Measurements from ENCODE around the gene ADCK1. TPM values are rescaled to one million over a fixed set of nuclear protein-coding genes. Genes with fewer than 3 reads are reported as not detected.

The ADCK1 gene
- total RNA-seq, 1 donor from 2014 or later, result 6.2 TPM

DNA sequence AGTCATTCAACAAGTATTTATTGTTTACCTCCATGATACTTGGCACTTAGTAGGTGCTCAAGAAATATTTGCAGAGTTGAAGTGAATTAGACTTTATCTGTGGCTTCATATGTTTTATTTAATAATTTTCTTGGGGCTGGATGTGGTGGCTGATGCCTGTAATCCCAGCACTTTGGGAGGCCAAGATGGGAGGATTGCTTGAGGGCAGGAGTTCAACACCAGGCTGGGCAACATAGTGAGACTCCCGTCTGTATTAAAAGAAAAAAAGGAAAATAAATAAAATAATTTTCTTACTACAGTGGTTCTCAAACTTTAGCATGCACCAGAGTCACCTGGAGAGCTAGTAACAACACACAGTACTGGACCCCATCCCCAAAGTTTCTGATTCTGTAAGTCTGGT, 905 bp downstream of the ADCK1 start:
- Mint-ChIP-seq H3K27me3 (ENCODE audit: unreplicated experiment) (peaks cover 1% of the 10 kb centered on the region), H3K4me1 (ENCODE audit: unreplicated experiment) (no peaks in the 10 kb centered on the region), H3K4me3 (ENCODE audit: unreplicated experiment) (peak overlapping the region; percentile 86), H3K36me3 (ENCODE audit: low read depth, unreplicated experiment) (no peaks in the 10 kb centered on the region), H3K9me3 (ENCODE audit: unreplicated experiment) (no peaks in the 10 kb centered on the region), H3K27ac (ENCODE audit: unreplicated experiment) (no peak overlapping the region)
- no peak for TF ChIP-seq CTCF (IDR thresholded peaks at IDR 0.05; ENCODE audit: unreplicated experiment)
- no peak for DNase-seq (ENCODE audit: low spot score)

GRCh38 chr14:77804592-77804991, 4.7 kb downstream of the ADCK1 start:
- no peaks in the 10 kb centered on the region for H3K4me1 Mint-ChIP-seq (ENCODE audit: unreplicated experiment)
- H3K27me3 Mint-ChIP-seq (ENCODE audit: unreplicated experiment), result peaks cover 1% of the 10 kb centered on the region
- H3K9me3 Mint-ChIP-seq (ENCODE audit: unreplicated experiment), result no peaks in the 10 kb centered on the region
- peak; percentile 41 for TF ChIP-seq CTCF (IDR thresholded peaks at IDR 0.05; ENCODE audit: unreplicated experiment)
- H3K36me3 Mint-ChIP-seq (ENCODE audit: low read depth, unreplicated experiment), result no peaks in the 10 kb centered on the region
- H3K4me3 Mint-ChIP-seq (ENCODE audit: unreplicated experiment), result no peak overlapping the region
- peak; percentile 31 for DNase-seq (ENCODE audit: low spot score)
- no peak overlapping the region for H3K27ac Mint-ChIP-seq (ENCODE audit: unreplicated experiment)

DNA sequence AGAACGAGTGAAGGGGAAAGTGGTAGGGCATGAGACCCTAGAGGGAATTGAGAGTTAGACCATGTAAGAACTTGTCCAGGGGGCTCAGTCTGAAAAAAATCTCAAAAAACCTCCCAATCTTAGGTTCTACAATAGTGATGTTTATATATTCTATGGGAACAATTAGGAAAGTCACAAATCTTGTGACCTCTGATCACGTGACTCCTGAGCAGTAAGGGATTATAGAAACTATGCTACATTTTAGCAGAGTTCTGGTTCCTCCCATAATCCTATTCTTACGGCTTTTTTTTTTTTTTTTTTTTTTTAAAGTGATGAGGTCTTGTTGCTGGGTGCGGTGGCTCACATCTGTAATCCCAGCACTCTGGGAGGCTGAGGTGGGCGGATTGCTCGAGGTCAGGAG, 5.8 kb downstream of the ADCK1 start:
- no peak overlapping the region for H3K27ac Mint-ChIP-seq (ENCODE audit: unreplicated experiment)
- no peaks in the 10 kb centered on the region for H3K9me3 Mint-ChIP-seq (ENCODE audit: unreplicated experiment)
- H3K4me3 Mint-ChIP-seq (ENCODE audit: unreplicated experiment), result no peak overlapping the region
- peaks cover 1% of the 10 kb centered on the region for H3K27me3 Mint-ChIP-seq (ENCODE audit: unreplicated experiment)
- no peak for TF ChIP-seq CTCF (IDR thresholded peaks at IDR 0.05; ENCODE audit: unreplicated experiment)
- no peaks in the 10 kb centered on the region for H3K36me3 Mint-ChIP-seq (ENCODE audit: low read depth, unreplicated experiment)
- H3K4me1 Mint-ChIP-seq (ENCODE audit: unreplicated experiment), result no peaks in the 10 kb centered on the region
- DNase-seq (ENCODE audit: low spot score), result no peak

DNA sequence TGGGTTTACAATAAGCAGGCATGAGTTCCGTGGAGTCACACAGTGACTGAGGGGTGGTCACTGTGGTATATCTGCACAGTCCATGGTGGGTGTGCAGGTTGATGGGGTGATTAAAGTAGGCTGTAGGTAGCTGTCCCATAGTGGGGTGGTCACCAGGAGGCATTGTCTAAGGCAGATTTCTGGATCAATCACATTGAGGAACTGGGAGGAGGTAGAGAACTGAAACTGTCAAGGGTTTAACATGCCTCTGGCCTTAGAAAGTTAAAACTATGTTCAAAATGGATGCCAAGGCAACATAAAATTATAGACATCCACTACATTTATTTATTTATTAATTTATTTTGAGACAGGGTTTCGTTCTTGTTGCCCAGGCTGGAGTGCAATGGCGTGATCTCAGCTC, 8.3 kb downstream of the ADCK1 start:
- Mint-ChIP-seq H3K9me3 (ENCODE audit: unreplicated experiment) (no peaks in the 10 kb centered on the region), H3K27ac (ENCODE audit: unreplicated experiment) (no peak overlapping the region), H3K4me3 (ENCODE audit: unreplicated experiment) (no peak overlapping the region), H3K27me3 (ENCODE audit: unreplicated experiment) (no peaks in the 10 kb centered on the region), H3K36me3 (ENCODE audit: low read depth, unreplicated experiment) (no peaks in the 10 kb centered on the region), H3K4me1 (ENCODE audit: unreplicated experiment) (no peaks in the 10 kb centered on the region)
- no peak for TF ChIP-seq CTCF (IDR thresholded peaks at IDR 0.05; ENCODE audit: unreplicated experiment)
- DNase-seq (ENCODE audit: low spot score), result no peak

DNA sequence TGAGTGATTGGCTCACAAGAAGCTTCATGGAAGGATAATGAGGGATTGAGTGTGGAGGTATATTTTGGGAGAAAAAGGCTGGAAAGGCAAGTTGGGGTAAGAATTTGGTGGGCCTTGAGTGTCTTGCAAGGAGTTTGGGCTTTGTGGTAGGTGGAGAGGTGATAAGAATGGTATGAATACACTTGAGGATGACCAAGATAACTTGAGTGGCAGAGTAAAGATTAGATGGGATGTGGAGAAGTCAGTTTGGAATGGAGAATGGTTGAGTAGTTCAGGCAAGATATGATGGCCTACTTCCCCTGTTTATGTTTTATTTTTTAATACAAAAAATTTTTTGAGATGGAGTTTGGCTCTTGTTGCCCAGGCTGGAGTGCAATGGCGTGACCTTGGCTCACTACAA, 9.1 kb downstream of the ADCK1 start:
- no peaks in the 10 kb centered on the region for H3K27me3 Mint-ChIP-seq (ENCODE audit: unreplicated experiment)
- H3K4me1 Mint-ChIP-seq (ENCODE audit: unreplicated experiment), result no peaks in the 10 kb centered on the region
- no peak overlapping the region for H3K27ac Mint-ChIP-seq (ENCODE audit: unreplicated experiment)
- no peak overlapping the region for H3K4me3 Mint-ChIP-seq (ENCODE audit: unreplicated experiment)
- no peaks in the 10 kb centered on the region for H3K9me3 Mint-ChIP-seq (ENCODE audit: unreplicated experiment)
- no peaks in the 10 kb centered on the region for H3K36me3 Mint-ChIP-seq (ENCODE audit: low read depth, unreplicated experiment)
- TF ChIP-seq CTCF (IDR thresholded peaks at IDR 0.05; ENCODE audit: unreplicated experiment), result no peak
- no peak for DNase-seq (ENCODE audit: low spot score)

Data from endothelial cell (in vitro differentiated cells).